Activated CD4-positive, alpha-beta T cell treated with anti-CD3 and anti-CD28 coated beads, Interleukin-2, Interleukin-4, amounts not matched to agents 100 ng/mL and 50 ng/mL, durations not matched to agents 16 hours and 8 hours (primary cell): ENCODE results near the gene ZNF234.
"Not testable (repeated sequence)": the region's sequence is repeated elsewhere in the genome, so short reads cannot be mapped to it uniquely, and the experiment has no call there.

Source experiments
- DNase-seq: peaks from one replicate; pipeline ENCODE4 v3.0.0-alpha.2; 2020; ENCODE audit warnings: low spot score

The ZNF234 gene

DNA sequence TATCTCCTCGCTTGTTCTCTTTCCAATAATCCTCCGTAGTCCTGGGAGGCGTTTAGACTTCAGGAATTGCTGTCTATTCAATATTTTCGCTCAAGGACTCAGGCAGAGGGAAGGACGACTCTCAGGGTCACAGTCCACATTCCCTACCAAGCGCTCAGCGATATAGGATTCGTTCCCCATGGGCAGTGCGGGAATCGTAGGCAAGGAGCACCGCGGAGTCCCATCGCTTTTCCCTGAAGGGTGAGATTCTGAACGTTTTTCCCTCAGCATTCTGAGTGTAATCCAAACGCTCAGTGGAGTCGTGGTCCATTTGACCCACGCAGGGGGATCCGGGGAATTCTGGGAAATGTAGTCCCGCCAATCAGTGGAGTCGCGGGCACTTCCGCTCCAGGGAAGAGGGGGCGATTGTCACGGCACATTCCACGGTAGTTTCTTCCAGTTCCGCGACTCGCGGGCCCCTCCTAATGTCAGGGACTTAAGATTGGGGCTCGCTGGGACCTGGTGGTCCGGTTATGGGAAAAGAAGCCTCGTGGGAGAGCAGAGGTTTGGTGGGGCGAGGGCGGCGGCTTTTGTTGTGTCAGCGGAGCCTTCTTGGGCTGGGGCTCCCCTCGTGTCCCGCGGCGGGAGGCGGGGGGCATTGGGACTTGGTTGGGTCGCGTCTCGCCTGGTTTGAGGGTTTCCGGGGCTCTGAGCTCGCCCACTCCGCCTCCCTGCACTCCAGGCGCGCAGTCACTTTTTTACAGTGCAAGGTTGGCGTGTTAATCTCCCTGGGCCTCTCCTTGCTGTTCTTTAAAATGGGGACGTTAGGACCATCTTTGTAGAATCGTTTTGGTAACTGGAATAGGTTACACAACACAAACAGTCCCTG lies at the start of gene ZNF234:
Gene ZNF234 (plus strand): TSS at position 364 of the 868 bp plus-strand sequence. CDS start 3,079 bp downstream, outside the sequence.
- DNase-seq: peak; percentile 71

DNA sequence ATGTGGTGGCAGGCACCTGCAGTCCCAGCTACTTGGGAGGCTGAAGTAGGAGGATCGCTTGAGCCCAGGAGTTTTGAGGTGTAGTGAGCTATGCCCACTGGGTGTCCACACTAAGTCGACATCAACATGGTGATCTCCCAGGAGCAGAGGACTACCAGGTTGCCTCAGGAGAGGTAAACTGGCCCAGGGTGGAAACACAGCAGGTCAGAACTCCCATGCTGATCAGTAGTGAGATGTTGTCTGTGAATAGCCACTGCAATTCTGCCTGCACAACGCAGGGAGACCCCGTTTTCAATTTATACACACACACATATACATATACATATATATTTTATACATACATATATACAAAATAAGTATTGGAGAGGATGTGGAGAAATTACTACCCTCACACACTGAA lies 49.2 kb upstream of the ZNF234 start:
- DNase-seq: no peak

DNA sequence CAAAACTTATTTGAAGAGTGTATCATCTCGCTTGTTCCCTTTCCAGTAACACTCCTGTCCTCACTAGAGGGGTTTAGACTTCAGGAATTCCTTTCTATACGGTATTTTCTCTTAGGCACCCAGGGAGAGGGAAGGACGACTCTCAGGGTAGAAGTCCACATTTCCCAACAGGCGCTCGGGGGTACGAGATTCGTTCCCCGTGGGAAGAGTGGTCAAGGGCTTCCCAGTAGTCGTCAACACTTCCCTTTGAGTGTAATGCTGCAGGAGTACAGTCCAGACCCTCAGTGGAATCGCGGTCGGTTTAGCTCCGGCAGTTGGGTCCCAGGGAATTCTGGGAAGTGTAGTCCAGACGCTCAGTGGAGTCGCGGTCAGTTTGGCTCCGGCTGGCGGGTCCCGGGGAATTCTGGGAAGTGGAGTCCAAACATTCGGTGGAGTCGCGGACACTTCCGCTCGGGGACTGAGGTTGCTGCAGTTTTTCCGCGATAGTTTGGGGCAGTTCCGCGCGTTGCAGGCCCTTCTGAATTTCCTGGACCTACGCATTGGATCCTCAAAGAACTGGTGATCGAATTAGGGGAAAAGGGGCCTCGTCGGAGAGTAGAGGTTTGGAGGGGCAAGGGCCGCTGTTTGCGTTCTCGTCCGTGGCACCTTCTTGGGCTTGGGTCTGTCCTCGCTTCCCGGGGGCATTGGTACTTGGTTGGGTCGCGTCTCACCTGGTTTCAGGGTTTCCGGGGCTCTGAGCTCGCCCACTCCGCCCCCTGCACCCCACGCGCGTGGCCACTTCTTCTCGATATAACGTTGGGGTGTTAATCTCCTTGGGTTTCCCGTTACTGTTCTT lies 47.2 kb upstream of the ZNF234 start, which contains the start of gene ZNF224:
Gene ZNF224 (plus strand): TSS at position 431 of the 835 bp plus-strand sequence. CDS start 3,513 bp downstream, outside the sequence.
- DNase-seq: peak; percentile 91

DNA sequence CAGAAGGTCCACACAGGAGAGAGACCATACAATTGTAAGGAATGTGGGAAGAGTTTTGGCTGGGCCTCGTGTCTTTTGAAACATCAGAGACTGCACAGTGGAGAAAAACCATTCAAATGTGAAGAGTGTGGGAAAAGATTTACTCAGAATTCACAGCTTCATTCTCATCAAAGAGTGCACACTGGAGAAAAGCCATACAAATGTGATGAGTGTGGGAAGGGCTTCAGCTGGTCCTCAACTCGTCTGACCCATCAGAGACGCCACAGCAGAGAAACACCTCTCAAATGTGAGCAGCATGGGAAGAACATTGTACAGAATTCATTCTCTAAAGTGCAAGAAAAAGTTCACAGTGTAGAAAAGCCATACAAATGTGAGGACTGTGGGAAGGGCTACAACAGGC lies 33.6 kb upstream of the ZNF234 start:
- DNase-seq: no peak

DNA sequence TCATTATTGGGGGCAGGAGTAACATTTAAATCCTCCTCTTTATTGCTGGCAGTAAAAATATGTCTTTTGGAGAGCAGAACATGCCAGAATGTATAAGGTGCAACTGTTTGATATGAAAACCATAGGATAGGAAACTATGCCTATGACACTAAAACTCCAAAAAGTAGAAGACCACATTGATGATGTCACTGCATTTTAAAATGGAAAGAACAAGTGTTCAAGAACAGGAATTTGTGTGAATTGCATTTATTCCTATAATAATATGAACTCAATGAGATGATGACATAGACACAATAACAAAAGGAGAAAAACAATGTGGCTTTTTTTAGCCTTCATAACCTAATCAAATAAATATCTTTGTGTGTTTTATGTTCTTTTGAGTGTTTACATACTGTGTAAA lies 31.9 kb upstream of the ZNF234 start:
- no peak for DNase-seq

DNA sequence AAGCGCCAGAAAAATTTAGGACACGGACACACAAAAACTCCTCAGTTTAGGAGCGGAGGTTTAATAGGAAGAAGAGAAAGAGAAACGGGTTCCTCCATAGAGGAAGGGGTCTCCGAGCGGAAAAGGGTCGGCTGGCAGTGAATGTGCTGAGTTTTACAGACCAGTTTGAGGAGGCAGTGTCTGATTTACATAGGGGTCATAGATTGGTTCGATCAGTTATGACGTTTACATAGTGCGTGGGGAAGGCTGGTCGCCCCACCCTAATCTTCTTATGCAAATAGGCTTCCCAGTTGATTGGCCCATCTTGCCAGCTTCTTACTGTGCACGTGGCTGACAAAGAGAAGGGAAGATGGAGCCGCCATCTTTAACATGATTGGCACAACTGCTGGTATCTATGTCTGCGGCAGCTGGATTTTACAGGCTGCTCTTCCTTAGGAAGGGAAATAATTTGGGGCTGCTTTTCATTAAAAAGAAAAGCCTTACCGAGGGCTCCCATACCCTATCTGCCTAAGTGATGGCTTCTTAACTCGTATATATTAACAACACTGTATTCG lies 29.4 kb upstream of the ZNF234 start:
- DNase-seq: peak; percentile 9

DNA sequence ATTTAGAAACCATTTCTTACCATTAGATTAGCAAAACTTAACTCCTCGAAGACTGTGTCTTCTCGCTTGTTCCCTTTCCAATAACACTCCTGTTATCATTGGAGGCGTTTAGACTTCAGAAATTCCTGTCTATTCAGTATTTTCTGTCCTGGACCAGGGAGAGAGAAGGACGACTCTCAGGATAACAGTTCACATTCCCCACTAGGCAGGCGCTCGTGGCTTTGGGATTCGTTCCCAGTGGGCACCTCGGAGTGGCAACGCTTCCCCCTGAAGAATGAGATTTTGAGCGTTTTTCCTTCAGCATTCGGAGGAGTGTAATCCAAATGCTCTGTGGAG lies 28.6 kb upstream of the ZNF234 start:
- no peak for DNase-seq

DNA sequence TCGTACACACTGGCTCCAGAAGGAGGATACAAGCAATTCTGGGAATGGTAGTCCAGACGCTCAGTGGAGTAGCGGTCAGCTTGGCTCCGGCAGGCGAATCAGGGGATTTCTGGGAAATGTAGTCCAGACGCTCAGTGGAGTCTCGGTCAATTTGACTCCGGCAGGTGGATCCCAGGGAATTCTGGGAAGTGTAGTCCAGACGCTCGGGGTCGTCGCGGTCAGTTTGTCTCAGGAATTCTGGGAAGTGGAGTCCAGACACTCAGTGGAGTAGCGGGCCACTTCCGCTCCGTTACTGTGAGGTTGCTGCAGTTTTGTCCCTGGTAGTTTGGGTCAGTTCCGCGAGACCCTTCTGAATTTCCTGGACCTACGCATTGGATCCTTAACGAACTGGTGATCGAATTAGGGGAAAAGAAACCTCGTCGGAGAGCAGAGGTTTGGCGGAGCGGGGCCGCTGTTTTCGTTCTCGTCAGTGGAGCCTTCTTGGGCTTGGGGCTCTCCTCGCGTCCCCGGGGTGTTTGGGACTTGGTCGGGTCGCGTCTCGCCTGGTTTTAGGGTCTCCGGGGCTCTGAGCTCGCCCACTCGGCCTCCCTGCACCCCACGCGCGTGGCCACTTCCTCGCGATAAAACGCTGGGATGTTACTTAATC lies 28.1 kb upstream of the ZNF234 start, which contains the start of gene ZNF225:
Gene ZNF225 (plus strand): TSS at position 262 of the 646 bp plus-strand sequence. CDS start 2,429 bp downstream, outside the sequence.
- peak; percentile 95 for DNase-seq

DNA sequence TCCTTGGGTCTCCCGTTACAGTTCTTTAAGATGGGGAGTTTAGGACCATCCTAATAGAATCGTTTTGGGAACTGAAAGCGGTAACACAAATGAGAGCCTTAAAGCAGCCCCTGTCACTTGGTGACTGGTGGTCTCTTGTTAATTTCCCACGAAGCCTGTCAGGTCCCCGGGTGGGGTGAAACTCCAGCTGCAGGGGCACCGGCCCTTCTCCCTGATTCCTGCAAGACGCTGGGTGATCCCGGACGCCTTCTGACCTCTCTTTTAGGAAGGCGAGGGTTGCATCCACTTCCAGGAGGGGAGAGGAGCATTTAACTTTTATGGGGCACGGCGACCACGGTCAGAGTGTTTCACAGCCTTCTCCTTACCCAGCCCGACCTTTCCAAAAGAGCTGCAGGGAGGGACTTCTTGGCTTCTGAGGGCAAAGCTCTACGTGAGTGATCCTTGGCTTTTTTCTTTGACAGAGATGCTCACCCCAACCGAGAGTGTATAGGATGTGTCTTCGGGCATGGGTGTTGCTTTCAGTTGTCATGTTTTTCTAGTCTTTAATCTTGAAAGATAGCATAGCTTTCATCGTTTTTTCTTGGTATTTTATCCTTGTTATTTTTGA lies 27.5 kb upstream of the ZNF234 start:
- DNase-seq: peak; percentile 4

DNA sequence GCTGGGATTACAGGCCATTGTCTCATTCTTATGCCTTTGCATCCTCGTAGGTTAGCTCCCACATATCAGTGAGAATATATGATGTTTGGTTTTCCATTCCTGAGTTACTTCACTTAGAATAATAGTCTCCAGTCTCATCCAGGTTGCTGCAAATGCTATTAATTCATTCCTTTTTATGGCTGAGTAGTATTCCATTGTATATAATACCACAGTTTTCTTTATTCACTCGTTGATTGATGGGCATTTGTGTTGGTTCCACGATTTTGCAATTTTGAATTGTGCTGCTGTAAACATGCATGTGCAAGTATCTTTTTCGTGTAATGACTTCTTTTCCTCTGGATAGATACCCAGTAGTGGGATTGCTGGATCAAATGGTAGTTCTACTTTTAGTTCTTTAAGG lies 20.2 kb upstream of the ZNF234 start:
- not testable (repeated sequence) for DNase-seq

DNA sequence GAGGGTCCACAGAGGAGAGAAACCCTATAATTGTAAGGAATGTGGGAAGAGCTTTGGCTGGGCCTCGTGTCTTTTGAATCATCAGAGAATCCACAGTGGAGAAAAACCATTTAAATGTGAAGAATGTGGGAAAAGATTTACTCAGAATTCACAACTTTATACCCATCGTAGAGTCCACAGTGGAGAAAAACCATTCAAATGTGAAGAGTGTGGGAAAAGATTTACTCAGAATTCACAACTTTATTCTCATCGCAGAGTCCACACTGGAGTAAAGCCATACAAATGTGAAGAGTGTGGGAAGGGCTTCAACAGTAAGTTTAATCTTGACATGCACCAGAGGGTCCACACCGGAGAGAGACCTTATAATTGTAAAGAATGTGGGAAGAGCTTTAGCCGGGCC lies 9.4 kb upstream of the ZNF234 start:
- DNase-seq: no peak

DNA sequence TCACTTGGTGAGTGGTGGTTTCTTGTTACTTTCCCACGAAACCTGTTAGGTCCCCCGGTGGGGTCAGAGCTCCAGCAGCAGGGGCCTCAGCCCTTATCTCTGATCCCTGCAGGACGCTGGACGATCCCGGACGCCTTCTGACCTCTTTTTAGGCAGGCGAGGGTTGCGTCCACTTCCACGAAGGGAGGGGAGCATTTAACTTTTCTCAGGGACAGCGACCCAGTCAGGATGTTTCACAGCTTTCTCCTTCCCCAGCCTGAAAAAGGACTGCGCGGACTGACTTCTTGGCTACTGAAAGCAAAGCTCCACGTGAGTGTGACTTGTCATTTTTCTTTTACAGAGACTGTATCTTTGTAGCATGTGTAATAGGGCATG lies 692 bp downstream of the ZNF234 start:
- no peak for DNase-seq

DNA sequence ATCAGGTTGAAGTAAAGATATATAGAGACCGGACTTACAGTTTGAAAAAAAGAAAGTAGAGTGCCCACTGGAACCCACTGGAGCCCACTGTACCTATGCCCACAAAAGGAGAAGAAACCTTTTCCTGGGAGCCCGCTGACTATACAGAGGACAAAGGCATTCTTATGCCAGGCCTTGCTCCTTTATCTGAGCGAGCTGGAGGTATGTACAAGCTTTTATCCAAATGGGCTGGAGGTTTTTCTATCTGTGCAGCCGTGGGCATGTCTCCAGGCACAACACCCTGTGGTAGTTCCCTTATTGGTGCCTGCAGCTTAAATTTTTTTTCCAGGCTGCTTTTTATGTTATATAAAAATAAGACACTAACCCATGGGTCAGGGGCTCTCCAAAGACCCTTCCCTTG lies 8.4 kb downstream of the ZNF234 start:
- DNase-seq: no peak

DNA sequence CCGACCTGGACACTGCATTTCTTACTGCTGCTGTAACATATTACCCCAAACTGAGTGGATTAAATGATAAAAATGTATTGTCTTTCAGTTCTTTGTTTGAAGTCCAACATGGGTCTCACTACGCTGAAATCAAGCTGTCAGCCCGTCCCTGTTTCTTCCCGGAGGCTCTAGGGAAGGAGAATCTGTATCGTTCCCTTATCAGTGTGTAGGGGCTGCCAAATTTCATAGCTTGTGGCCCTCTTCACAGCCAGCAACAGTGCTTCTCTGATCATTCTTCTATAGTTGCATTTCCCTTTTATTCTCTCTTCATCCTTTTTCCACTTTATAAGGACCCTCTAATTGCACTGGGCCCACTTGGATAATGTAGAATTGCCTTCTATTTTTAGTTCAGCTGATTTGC lies 10.1 kb downstream of the ZNF234 start:
- DNase-seq: no peak

DNA sequence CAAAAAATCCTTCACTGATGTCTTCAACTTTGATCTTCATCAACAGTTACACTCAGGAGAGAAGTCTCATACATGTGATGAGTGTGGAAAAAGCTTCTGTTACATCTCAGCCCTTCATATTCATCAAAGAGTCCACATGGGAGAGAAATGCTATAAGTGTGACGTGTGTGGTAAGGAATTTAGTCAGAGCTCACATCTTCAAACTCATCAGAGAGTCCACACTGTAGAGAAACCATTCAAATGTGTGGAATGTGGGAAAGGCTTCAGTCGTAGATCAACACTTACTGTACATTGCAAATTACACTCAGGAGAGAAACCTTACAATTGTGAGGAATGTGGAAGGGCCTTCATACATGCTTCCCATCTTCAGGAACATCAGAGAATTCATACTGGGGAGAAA lies 15.1 kb downstream of the ZNF234 start:
- no peak for DNase-seq

DNA sequence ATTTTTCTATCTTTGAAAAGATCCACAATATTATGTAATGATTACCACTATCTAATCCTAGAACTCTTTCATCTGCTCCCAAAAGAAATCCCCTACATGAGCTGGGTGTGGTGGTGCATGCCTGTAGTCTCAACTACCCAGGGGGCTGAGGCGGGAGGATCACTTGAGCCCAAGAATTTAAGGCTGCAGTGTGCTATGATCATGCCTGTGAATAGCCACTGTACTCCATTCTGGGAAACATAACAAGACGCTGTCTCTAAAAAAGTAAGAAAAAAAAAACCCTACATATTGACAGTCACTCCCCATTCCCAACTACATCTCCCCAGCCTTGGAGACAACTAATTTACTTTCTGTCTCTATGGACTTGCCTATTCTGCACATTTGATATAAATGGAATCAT lies 22.4 kb downstream of the ZNF234 start:
- no peak for DNase-seq

DNA sequence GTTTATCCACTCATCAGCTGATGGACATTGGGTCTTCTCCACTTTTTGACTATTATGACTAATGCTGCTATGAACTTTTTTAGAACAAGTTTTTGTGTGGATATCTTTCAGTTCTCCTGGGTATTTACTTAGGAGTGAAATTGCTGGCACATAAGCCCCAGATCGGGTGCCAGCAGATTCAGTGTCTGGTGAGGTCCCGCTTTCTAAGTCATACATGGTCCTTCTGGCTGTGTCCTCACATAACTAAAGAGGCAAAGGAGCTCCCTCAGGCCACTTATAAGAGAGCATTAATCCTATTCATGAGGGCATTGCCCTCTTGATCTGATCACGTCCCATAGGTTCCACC lies 22.9 kb downstream of the ZNF234 start:
- DNase-seq: no peak

DNA sequence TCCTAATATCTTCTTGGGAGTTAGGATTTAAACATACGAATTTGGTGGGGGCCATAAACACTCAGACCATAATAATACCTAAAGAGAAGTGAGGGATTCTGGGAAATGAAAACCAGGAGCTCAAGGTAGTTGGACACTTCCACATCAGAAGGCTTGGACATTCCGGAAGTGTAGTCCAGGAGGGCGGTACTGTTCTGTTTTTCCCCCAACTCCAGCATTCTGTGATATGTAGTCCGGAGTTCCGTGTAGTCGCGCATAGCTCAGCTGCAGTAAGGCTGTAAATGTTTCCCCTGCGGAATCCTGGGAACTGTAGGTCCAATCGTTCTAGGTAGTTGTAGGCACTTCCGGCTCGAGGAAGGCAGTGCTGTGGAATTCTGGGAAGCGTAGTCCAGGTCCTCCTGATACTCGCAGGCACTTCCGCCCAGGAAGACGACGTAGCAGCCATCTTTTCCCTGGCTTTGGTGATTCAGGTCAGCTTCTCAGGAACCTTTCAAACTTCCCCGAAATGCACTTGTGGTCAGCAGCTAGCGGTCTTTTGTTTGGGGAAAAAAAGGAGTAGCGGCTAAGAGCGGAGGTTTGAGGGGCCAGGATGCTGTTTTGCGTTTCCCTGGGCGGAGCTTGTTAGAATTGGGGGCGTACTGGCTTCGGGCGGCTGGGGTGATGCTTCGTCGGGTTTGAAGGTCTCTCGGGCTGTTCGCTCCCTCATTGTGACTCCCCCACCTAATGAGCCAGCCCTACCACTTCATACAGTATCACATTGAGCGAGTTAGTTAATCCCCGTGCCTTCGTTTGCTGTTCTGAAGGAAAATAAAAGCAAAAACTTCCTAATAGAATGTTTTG lies 23.5 kb downstream of the ZNF234 start, which contains the start of gene ZNF226:
Gene ZNF226 (plus strand): TSS at position 428 of the 840 bp plus-strand sequence. CDS start 4,981 bp downstream, outside the sequence.
- DNase-seq: peak; percentile 90

DNA sequence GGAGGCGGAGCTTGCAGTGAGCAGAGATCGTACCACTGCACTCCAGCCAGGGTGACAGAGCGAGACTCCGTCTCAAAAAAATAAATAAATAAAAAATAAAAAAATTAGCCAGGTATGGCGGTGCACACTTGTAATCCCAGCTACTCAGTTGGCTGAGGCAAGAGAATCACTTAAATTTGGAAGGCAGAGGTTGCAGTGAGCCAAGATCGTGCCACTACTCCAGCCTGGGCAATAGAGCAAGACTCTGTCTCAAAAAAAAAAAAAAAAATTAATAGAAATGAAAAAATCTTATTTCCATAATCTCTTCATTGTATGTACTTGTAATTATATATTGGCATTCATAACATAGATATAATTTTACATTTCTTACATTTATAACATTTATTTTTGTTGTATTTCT lies 29.3 kb downstream of the ZNF234 start:
- DNase-seq: not testable (repeated sequence)

DNA sequence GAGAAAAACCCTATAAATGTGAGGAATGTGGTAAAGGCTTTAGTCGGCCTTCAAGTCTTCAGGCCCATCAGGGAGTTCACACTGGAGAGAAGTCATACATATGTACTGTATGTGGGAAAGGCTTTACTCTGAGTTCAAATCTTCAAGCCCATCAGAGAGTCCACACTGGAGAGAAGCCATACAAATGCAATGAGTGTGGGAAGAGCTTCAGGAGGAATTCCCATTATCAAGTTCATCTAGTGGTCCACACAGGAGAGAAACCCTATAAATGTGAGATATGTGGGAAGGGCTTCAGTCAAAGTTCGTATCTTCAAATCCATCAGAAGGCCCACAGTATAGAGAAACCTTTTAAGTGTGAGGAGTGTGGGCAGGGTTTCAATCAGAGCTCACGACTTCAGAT lies 35.2 kb downstream of the ZNF234 start:
- DNase-seq: no peak

DNA sequence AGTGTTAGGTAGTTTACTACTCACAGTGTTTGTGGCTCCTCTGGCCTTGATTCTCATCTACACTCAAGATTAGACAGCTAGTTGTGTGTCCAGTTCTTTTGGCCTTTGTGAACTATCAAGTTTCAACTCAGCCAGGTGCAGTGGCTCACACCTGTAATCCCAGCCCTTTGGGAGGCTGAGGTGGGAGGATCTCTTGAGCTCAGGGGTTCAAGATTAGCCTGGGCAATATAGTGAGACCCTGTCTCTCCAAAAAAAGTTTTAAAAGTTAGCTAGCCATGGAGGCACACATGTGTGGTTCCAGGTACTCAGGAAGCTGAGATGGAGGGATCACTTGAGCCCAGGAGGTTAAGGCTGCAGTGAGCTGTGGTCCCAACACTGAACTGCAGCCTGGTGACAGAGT lies 39.6 kb downstream of the ZNF234 start:
- no peak for DNase-seq
